Measurements from ENCODE around the gene IPO8. TPM values are rescaled to one million over a fixed set of nuclear protein-coding genes. Genes with fewer than 3 reads are reported as not detected.

The IPO8 gene
- polyA plus RNA-seq, 2 donors: 4.9 to 12.2 TPM

- Histone ChIP-seq H3K27me3 (ENCODE audit: control insufficient read depth in 1 of 2, insufficient read depth in 2 of 2, low read length in 2 of 2) (no peaks in the 10 kb centered on the region), H3K36me3 (ENCODE audit: control insufficient read depth in 2 of 2, insufficient read depth in 2 of 2, low read length in 1 of 2) (no peaks in the 10 kb centered on the region), H3K4me1 (ENCODE audit: control insufficient read depth in 2 of 2, insufficient read depth in 2 of 2, low read length in 1 of 2) (no peaks in the 10 kb centered on the region), H3K4me3 (ENCODE audit: low read depth in 1 of 2, low read length in 2 of 2) (peak overlapping the region; percentile 87 to 91), H3K27ac (ENCODE audit: low read depth in 2 of 2, low read length in 1 of 2) (peak overlapping the region in 1 of 2 donors; percentile 70), H3K9me3 (ENCODE audit: control insufficient read depth in 2 of 2, insufficient read depth in 1 of 2, low read depth in 1 of 2, low read length in 1 of 2) (no peaks in the 10 kb centered on the region)
- 6 to 7% methylated on average over 16 of the region's 16 CpGs for WGBS, 2 donors
Measured at GRCh38 chr12:30694412-30695198, 1.1 kb downstream of the IPO8 start.

- H3K9me3 ChIP-seq (ENCODE audit: control insufficient read depth in 2 of 2, insufficient read depth in 1 of 2, low read depth in 1 of 2, low read length in 1 of 2): no peaks in the 10 kb centered on the region
- no peak overlapping the region for H3K27ac ChIP-seq (ENCODE audit: low read depth in 2 of 2, low read length in 1 of 2)
- no peaks in the 10 kb centered on the region for H3K4me1 ChIP-seq (ENCODE audit: control insufficient read depth in 2 of 2, insufficient read depth in 2 of 2, low read length in 1 of 2)
- WGBS, 2 donors: 68 to 79% methylated on average over 5 of the region's 5 CpGs
- H3K27me3 ChIP-seq (ENCODE audit: control insufficient read depth in 1 of 2, insufficient read depth in 2 of 2, low read length in 2 of 2): no peaks in the 10 kb centered on the region
- H3K36me3 ChIP-seq (ENCODE audit: control insufficient read depth in 2 of 2, insufficient read depth in 2 of 2, low read length in 1 of 2): no peaks in the 10 kb centered on the region
- no peak overlapping the region for H3K4me3 ChIP-seq (ENCODE audit: low read depth in 1 of 2, low read length in 2 of 2)
Measured at GRCh38 chr12:30692470-30692869, 3.2 kb downstream of the IPO8 start.

- no peaks in the 10 kb centered on the region for H3K9me3 ChIP-seq (ENCODE audit: control insufficient read depth in 2 of 2, insufficient read depth in 1 of 2, low read depth in 1 of 2, low read length in 1 of 2)
- no peaks in the 10 kb centered on the region for H3K4me1 ChIP-seq (ENCODE audit: control insufficient read depth in 2 of 2, insufficient read depth in 2 of 2, low read length in 1 of 2)
- H3K27ac ChIP-seq (ENCODE audit: low read depth in 2 of 2, low read length in 1 of 2): no peak overlapping the region
- 67 to 72% methylated on average over 4 of the region's 4 CpGs for WGBS, 2 donors
- no peaks in the 10 kb centered on the region for H3K36me3 ChIP-seq (ENCODE audit: control insufficient read depth in 2 of 2, insufficient read depth in 2 of 2, low read length in 1 of 2)
- H3K4me3 ChIP-seq (ENCODE audit: low read depth in 1 of 2, low read length in 2 of 2): no peak overlapping the region
- no peaks in the 10 kb centered on the region for H3K27me3 ChIP-seq (ENCODE audit: control insufficient read depth in 1 of 2, insufficient read depth in 2 of 2, low read length in 2 of 2)
Measured at GRCh38 chr12:30691122-30691879, 4.4 kb downstream of the IPO8 start.

GRCh38 chr12:30687265-30687986 is 8.2 kb downstream of the IPO8 start:
- no peaks in the 10 kb centered on the region for H3K4me1 ChIP-seq (ENCODE audit: control insufficient read depth in 2 of 2, insufficient read depth in 2 of 2, low read length in 1 of 2)
- H3K9me3 ChIP-seq (ENCODE audit: control insufficient read depth in 2 of 2, insufficient read depth in 1 of 2, low read depth in 1 of 2, low read length in 1 of 2): no peaks in the 10 kb centered on the region
- no peaks in the 10 kb centered on the region for H3K27me3 ChIP-seq (ENCODE audit: control insufficient read depth in 1 of 2, insufficient read depth in 2 of 2, low read length in 2 of 2)
- H3K27ac ChIP-seq (ENCODE audit: low read depth in 2 of 2, low read length in 1 of 2): no peak overlapping the region
- 89 to 92% methylated on average over 2 of the region's 2 CpGs for WGBS, 2 donors
- H3K4me3 ChIP-seq (ENCODE audit: low read depth in 1 of 2, low read length in 2 of 2): no peak overlapping the region
- H3K36me3 ChIP-seq (ENCODE audit: control insufficient read depth in 2 of 2, insufficient read depth in 2 of 2, low read length in 1 of 2): no peaks in the 10 kb centered on the region

- no peak overlapping the region for H3K27ac ChIP-seq (ENCODE audit: low read depth in 2 of 2, low read length in 1 of 2)
- H3K4me3 ChIP-seq (ENCODE audit: low read depth in 1 of 2, low read length in 2 of 2): no peak overlapping the region
- peaks cover 0 to 2% of the 10 kb centered on the region in 2 donors for H3K36me3 ChIP-seq (ENCODE audit: control insufficient read depth in 2 of 2, insufficient read depth in 2 of 2, low read length in 1 of 2)
- H3K4me1 ChIP-seq (ENCODE audit: control insufficient read depth in 2 of 2, insufficient read depth in 2 of 2, low read length in 1 of 2): no peaks in the 10 kb centered on the region
- no peaks in the 10 kb centered on the region for H3K27me3 ChIP-seq (ENCODE audit: control insufficient read depth in 1 of 2, insufficient read depth in 2 of 2, low read length in 2 of 2)
- no peaks in the 10 kb centered on the region for H3K9me3 ChIP-seq (ENCODE audit: control insufficient read depth in 2 of 2, insufficient read depth in 1 of 2, low read depth in 1 of 2, low read length in 1 of 2)
- 77 to 79% methylated on average over 1 of the region's 1 CpG for WGBS, 2 donors
Measured at GRCh38 chr12:30679241-30679640, 16.4 kb downstream of the IPO8 start.

GRCh38 chr12:30678221-30678620 is 17.4 kb downstream of the IPO8 start:
- Histone ChIP-seq H3K27ac (ENCODE audit: low read depth in 2 of 2, low read length in 1 of 2) (no peak overlapping the region), H3K4me1 (ENCODE audit: control insufficient read depth in 2 of 2, insufficient read depth in 2 of 2, low read length in 1 of 2) (no peaks in the 10 kb centered on the region), H3K36me3 (ENCODE audit: control insufficient read depth in 2 of 2, insufficient read depth in 2 of 2, low read length in 1 of 2) (peaks cover 0 to 2% of the 10 kb centered on the region in 2 donors), H3K27me3 (ENCODE audit: control insufficient read depth in 1 of 2, insufficient read depth in 2 of 2, low read length in 2 of 2) (no peaks in the 10 kb centered on the region), H3K9me3 (ENCODE audit: control insufficient read depth in 2 of 2, insufficient read depth in 1 of 2, low read depth in 1 of 2, low read length in 1 of 2) (no peaks in the 10 kb centered on the region), H3K4me3 (ENCODE audit: low read depth in 1 of 2, low read length in 2 of 2) (no peak overlapping the region)
- WGBS, 2 donors: 95 to 97% methylated on average over 1 of the region's 1 CpG

GRCh38 chr12:30661210-30661609 is 34.5 kb downstream of the IPO8 start:
- peaks cover 0 to 7% of the 10 kb centered on the region in 2 donors for H3K36me3 ChIP-seq (ENCODE audit: control insufficient read depth in 2 of 2, insufficient read depth in 2 of 2, low read length in 1 of 2)
- H3K27ac ChIP-seq (ENCODE audit: low read depth in 2 of 2, low read length in 1 of 2): no peak overlapping the region
- WGBS, 2 donors: 73 to 74% methylated on average over 4 of the region's 4 CpGs
- H3K27me3 ChIP-seq (ENCODE audit: control insufficient read depth in 1 of 2, insufficient read depth in 2 of 2, low read length in 2 of 2): no peaks in the 10 kb centered on the region
- no peaks in the 10 kb centered on the region for H3K4me1 ChIP-seq (ENCODE audit: control insufficient read depth in 2 of 2, insufficient read depth in 2 of 2, low read length in 1 of 2)
- H3K4me3 ChIP-seq (ENCODE audit: low read depth in 1 of 2, low read length in 2 of 2): no peak overlapping the region
- H3K9me3 ChIP-seq (ENCODE audit: control insufficient read depth in 2 of 2, insufficient read depth in 1 of 2, low read depth in 1 of 2, low read length in 1 of 2): no peaks in the 10 kb centered on the region

- Histone ChIP-seq H3K27me3 (ENCODE audit: control insufficient read depth in 1 of 2, insufficient read depth in 2 of 2, low read length in 2 of 2) (no peaks in the 10 kb centered on the region), H3K4me3 (ENCODE audit: low read depth in 1 of 2, low read length in 2 of 2) (no peak overlapping the region), H3K9me3 (ENCODE audit: control insufficient read depth in 2 of 2, insufficient read depth in 1 of 2, low read depth in 1 of 2, low read length in 1 of 2) (no peaks in the 10 kb centered on the region), H3K4me1 (ENCODE audit: control insufficient read depth in 2 of 2, insufficient read depth in 2 of 2, low read length in 1 of 2) (no peaks in the 10 kb centered on the region), H3K27ac (ENCODE audit: low read depth in 2 of 2, low read length in 1 of 2) (no peak overlapping the region), H3K36me3 (ENCODE audit: control insufficient read depth in 2 of 2, insufficient read depth in 2 of 2, low read length in 1 of 2) (no peaks in the 10 kb centered on the region)
- 90 to 95% methylated on average over 1 of the region's 1 CpG for WGBS, 2 donors
Measured at GRCh38 chr12:30652034-30652696, 43.5 kb downstream of the IPO8 start.

GRCh38 chr12:30646821-30647220 is 48.8 kb downstream of the IPO8 start:
- Histone ChIP-seq H3K9me3 (ENCODE audit: control insufficient read depth in 2 of 2, insufficient read depth in 1 of 2, low read depth in 1 of 2, low read length in 1 of 2) (no peaks in the 10 kb centered on the region), H3K36me3 (ENCODE audit: control insufficient read depth in 2 of 2, insufficient read depth in 2 of 2, low read length in 1 of 2) (no peaks in the 10 kb centered on the region), H3K27ac (ENCODE audit: low read depth in 2 of 2, low read length in 1 of 2) (no peak overlapping the region), H3K4me3 (ENCODE audit: low read depth in 1 of 2, low read length in 2 of 2) (no peak overlapping the region), H3K4me1 (ENCODE audit: control insufficient read depth in 2 of 2, insufficient read depth in 2 of 2, low read length in 1 of 2) (no peaks in the 10 kb centered on the region), H3K27me3 (ENCODE audit: control insufficient read depth in 1 of 2, insufficient read depth in 2 of 2, low read length in 2 of 2) (no peaks in the 10 kb centered on the region)
- 65 to 69% methylated on average over 4 of the region's 4 CpGs for WGBS, 2 donors

All from esophagus (tissue), 2 donors.